Loucy (cell line): ENCODE data around the gene LYPD3.
A peak's percentile ranks its signal among the peaks of the same experiment; 100 is the strongest.

Experiments used
- H2AFZ ChIP-seq: fragments of 200-600 bp; sonication (generic); 2 replicates; pipeline ENCODE4 v1.6.0; 2016; ENCODE audit warnings: antibody characterized with exemption, mild to moderate bottlenecking, low read length, moderate library complexity
- H3F3A ChIP-seq: fragments of 200-600 bp; 2 replicates; pipeline ENCODE4 v1.6.0; 2016; ENCODE audit warnings: antibody characterized with exemption, low read depth, mild to moderate bottlenecking
- H3K27me3 ChIP-seq: fragments of 200-600 bp; sonication (generic); 2 replicates; pipeline ENCODE4 v1.6.1; 2014; ENCODE audit warnings: low read length, mild to moderate bottlenecking; ENCODE audit not compliant: insufficient read depth, poor library complexity, severe bottlenecking
- H3K36me3 ChIP-seq: fragments of 200-600 bp; sonication (generic); 2 replicates; pipeline ENCODE4 v1.6.1; 2016; ENCODE audit warnings: low read length; ENCODE audit not compliant: insufficient read depth
- H3K4me1 ChIP-seq: fragments of 200-600 bp; sonication (generic); 2 replicates; pipeline ENCODE4 v1.5.1; 2014; ENCODE audit warnings: low read length, mild to moderate bottlenecking; ENCODE audit not compliant: insufficient read depth, poor library complexity, severe bottlenecking
- H3K4me2 ChIP-seq: fragments of 200-600 bp; sonication (generic); 2 replicates; pipeline ENCODE4 v1.6.0; 2014; ENCODE audit warnings: antibody characterized with exemption, low read length, low read depth, mild to moderate bottlenecking; ENCODE audit not compliant: poor library complexity, severe bottlenecking
- H3K4me3 ChIP-seq: fragments of 200-600 bp; sonication (generic); 2 replicates; pipeline ENCODE4 v1.5.1; 2014; ENCODE audit warnings: low read length, mild to moderate bottlenecking, mixed read lengths; ENCODE audit not compliant: poor library complexity, severe bottlenecking
- H3K79me2 ChIP-seq: fragments of 200-600 bp; sonication (generic); 2 replicates; pipeline ENCODE4 v1.6.1; 2014; ENCODE audit warnings: low read length; ENCODE audit not compliant: insufficient read depth
- H3K9ac ChIP-seq: fragments of 200-600 bp; sonication (generic); 2 replicates; pipeline ENCODE4 v1.6.0; 2014; ENCODE audit warnings: mild to moderate bottlenecking, low read depth, low read length, moderate library complexity; ENCODE audit not compliant: poor library complexity, severe bottlenecking
- H3K9me2 ChIP-seq: fragments of 200-600 bp; sonication (generic); replicated peaks from 2 replicates; pipeline ENCODE4 v1.6.1; 2016; ENCODE audit warnings: low read depth, low read length, mixed read lengths
- H3K9me3 ChIP-seq: fragments of 200-600 bp; sonication (generic); 2 replicates; pipeline ENCODE4 v1.6.1; 2014; ENCODE audit warnings: mild to moderate bottlenecking, antibody characterized with exemption, low read length, low read depth; ENCODE audit not compliant: insufficient read depth
- H4K20me1 ChIP-seq: fragments of 200-600 bp; sonication (generic); 2 replicates; pipeline ENCODE4 v1.6.0; 2014; ENCODE audit warnings: antibody characterized with exemption, low read length, mild to moderate bottlenecking; ENCODE audit not compliant: insufficient read depth, poor library complexity, severe bottlenecking
- CTCF ChIP-seq: fragments of 200-600 bp; sonication (generic); conservative IDR thresholded peaks from 2 replicates; pipeline ENCODE4 v1.5.1; 2014; ENCODE audit warnings: mild to moderate bottlenecking, antibody characterized with exemption, low read length
- EZH2phosphoT487 ChIP-seq: fragments of 200-600 bp; IDR thresholded peaks from 2 replicates; pipeline ENCODE4 v1.6.1; 2018; ENCODE audit warnings: antibody characterized with exemption, mild to moderate bottlenecking, moderate library complexity, borderline replicate concordance

Gene LYPD3

DNA sequence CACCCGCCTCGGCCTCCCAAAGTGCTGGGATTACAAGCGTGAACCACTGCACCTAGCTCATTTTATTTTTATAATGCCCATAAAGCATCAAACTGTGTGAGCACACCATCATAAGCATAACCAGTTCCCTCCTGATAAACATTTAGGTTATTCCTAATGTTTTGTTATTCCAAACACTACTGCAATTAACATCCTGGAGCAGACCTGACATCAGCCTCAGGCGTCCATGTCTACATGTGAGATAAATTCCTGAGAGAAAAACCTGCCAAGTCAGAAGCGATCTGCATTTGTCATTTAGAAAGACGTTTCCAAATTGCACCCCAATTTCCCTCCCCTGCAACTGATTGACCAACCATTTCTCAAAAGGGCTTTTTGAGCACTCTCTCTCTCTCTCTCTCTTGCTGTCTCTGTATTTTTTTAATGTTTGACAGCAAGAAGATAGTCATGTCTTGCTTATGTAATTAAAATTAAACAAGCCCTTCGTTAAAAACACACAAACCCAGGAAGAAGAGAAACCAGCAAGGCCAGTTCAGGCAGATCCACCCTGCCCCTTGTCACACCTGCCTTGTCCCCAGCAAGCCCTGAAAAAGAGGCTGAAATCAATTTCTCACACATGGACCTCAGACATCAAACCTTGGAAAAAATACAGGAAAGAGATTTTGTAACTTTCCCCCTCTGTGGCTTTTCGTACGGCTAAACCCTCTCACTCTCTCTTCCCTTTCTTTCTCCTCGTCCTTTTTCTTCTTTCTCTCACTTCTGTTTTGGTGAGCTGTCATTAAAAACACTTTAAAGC is 9.9 kb downstream of the LYPD3 start:
- H3K4me1 ChIP-seq = no peaks in the 10 kb centered on the region
- no peak overlapping the region for H3K4me2 ChIP-seq
- H3K27me3 ChIP-seq = no peaks in the 10 kb centered on the region
- H3K79me2 ChIP-seq = no peaks in the 10 kb centered on the region
- no peak overlapping the region for H3K9ac ChIP-seq
- no peaks in the 10 kb centered on the region for H4K20me1 ChIP-seq
- no peak for TF ChIP-seq CTCF
- TF ChIP-seq EZH2phosphoT487 = no peak
- H3K4me3 ChIP-seq = no peak overlapping the region
- no peaks in the 10 kb centered on the region for H3F3A ChIP-seq
- H2AFZ ChIP-seq = 0 out of 2 replicates have a peak overlapping the region, but pooled peaks have one; percentile 33
- H3K36me3 ChIP-seq = no peaks in the 10 kb centered on the region
- no peaks in the 10 kb centered on the region for H3K9me3 ChIP-seq
- no peaks in the 10 kb centered on the region for H3K9me2 ChIP-seq

- Histone ChIP-seq H3K4me3 (no peak overlapping the region), H3K9me2 (no peaks in the 10 kb centered on the region), H3K9ac (no peak overlapping the region), H3K36me3 (no peaks in the 10 kb centered on the region), H3K27me3 (no peaks in the 10 kb centered on the region), H2AFZ (no peak overlapping the region), H3K79me2 (no peaks in the 10 kb centered on the region), H3F3A (no peaks in the 10 kb centered on the region), H3K4me2 (no peak overlapping the region), H3K9me3 (no peaks in the 10 kb centered on the region), H4K20me1 (no peaks in the 10 kb centered on the region), H3K4me1 (no peaks in the 10 kb centered on the region)
- no peak for TF ChIP-seq CTCF
- TF ChIP-seq EZH2phosphoT487 = no peak
Observed at GRCh38 chr19:43454031-43454430, 11.4 kb downstream of the LYPD3 start.

DNA sequence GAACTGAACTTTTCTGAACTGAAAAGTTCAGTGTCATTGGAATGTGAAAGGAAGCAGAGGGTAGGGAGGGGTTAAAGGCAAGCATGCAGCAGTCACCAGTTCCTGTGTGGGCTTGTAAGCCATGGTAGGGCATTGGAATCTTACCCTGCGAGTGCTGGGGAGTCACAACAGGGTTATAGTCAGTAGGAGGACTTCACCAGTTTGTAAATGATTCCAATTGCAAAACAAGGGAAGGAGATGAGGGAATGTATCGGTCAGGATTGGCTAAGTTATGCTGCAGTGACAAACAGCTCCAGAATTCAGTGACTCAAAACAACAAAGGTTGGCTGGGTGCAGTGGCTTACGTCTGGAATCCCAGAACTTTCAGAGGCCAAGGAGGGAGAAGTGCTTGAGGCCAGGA is 12.8 kb downstream of the LYPD3 start:
- Histone ChIP-seq H3K4me1 (no peaks in the 10 kb centered on the region), H3K9ac (no peak overlapping the region), H4K20me1 (no peaks in the 10 kb centered on the region), H3F3A (no peaks in the 10 kb centered on the region), H3K9me2 (no peaks in the 10 kb centered on the region), H3K4me3 (no peak overlapping the region), H2AFZ (no peak overlapping the region), H3K4me2 (no peak overlapping the region), H3K27me3 (no peaks in the 10 kb centered on the region), H3K79me2 (no peaks in the 10 kb centered on the region), H3K36me3 (no peaks in the 10 kb centered on the region), H3K9me3 (no peaks in the 10 kb centered on the region)
- TF ChIP-seq EZH2phosphoT487 (no peak), CTCF (no peak)
